T-helper 17 cell (primary cell): ENCODE data around the gene TSPAN18. TPM values are rescaled to one million over a fixed set of nuclear protein-coding genes. Genes with fewer than 3 reads are reported as not detected.

Source experiments
- ATAC-seq: fragments of 150-1000 bp; cut with Tn5 transposase; 2 replicates; pipeline ENCODE4 v1.10.0; 2021; ENCODE audit warnings: mild to moderate bottlenecking, moderate library complexity
- DNase-seq, 3 donors: peaks; one replicate each; pipeline versions ENCODE4 v3.0.0 to v3.0.0-alpha.2; 2020 to 2021
- H3K9me3 ChIP-seq: one replicate; pipeline ENCODE4 v1.7.0; 2013; ENCODE audit warnings: low read length, mild to moderate bottlenecking; ENCODE audit not compliant: control insufficient read depth, poor library complexity, severe bottlenecking
- H3K27ac Mint-ChIP-seq: one replicate; pipeline ENCODE4 v1.8.0; 2022; ENCODE audit warnings: mild to moderate bottlenecking, moderate library complexity, mixed read lengths
- H3K27me3 Mint-ChIP-seq: one replicate; pipeline ENCODE4 v1.8.0; 2022; ENCODE audit warnings: mixed read lengths
- H3K36me3 Mint-ChIP-seq: one replicate; pipeline ENCODE4 v1.8.0; 2022; ENCODE audit warnings: low read depth, mixed read lengths
- H3K4me1 Mint-ChIP-seq: one replicate; pipeline ENCODE4 v1.8.0; 2022; ENCODE audit warnings: mild to moderate bottlenecking, mixed read lengths
- H3K4me3 Mint-ChIP-seq: one replicate; pipeline ENCODE4 v1.8.0; 2022; ENCODE audit warnings: mild to moderate bottlenecking, moderate library complexity, mixed read lengths
- total RNA-seq, 4 donors: library from RNA in 2 of 4; stranded (reverse) in 2 of 4; gene quantifications; one replicate each; pipeline ENCODE4 v1.2.3 and lab custom pipeline; 2022 to 2026

The TSPAN18 gene
- total RNA-seq, 2 donors from 2014 or later = 79.8 to 93.2 TPM

GRCh38 chr11:44954051-44954906 lies 227.5 kb downstream of the TSPAN18 start:
- DNase-seq (no peak), ATAC-seq (no peak)
- Mint-ChIP-seq H3K27me3 (peaks cover 32% of the 10 kb centered on the region), H3K4me3 (peak overlapping the region; percentile 52), H3K4me1 (peaks cover under 1% of the 10 kb centered on the region), H3K27ac (no peak overlapping the region), H3K36me3 (peaks cover 2% of the 10 kb centered on the region)
- no peaks in the 10 kb centered on the region for H3K9me3 ChIP-seq

- DNase-seq (no peak), ATAC-seq (no peak)
- no peaks in the 10 kb centered on the region for H3K9me3 ChIP-seq
- no peaks in the 10 kb centered on the region for H3K4me1 Mint-ChIP-seq
- H3K27ac Mint-ChIP-seq = no peak overlapping the region
- no peak overlapping the region for H3K4me3 Mint-ChIP-seq
- H3K27me3 Mint-ChIP-seq = peaks cover 32% of the 10 kb centered on the region
- H3K36me3 Mint-ChIP-seq = peaks cover 2% of the 10 kb centered on the region
Observed at GRCh38 chr11:44955015-44955738, 228.4 kb downstream of the TSPAN18 start.

- peaks cover 32% of the 10 kb centered on the region for H3K27me3 Mint-ChIP-seq
- no peaks in the 10 kb centered on the region for H3K4me1 Mint-ChIP-seq
- DNase-seq (no peak), ATAC-seq (no peak)
- no peak overlapping the region for H3K4me3 Mint-ChIP-seq
- no peak overlapping the region for H3K27ac Mint-ChIP-seq
- H3K9me3 ChIP-seq = no peaks in the 10 kb centered on the region
- peaks cover 2% of the 10 kb centered on the region for H3K36me3 Mint-ChIP-seq
Observed at GRCh38 chr11:44957040-44957515, 230.3 kb downstream of the TSPAN18 start.

GRCh38 chr11:44957776-44958564 lies 231.2 kb downstream of the TSPAN18 start:
- H3K4me3 Mint-ChIP-seq = no peak overlapping the region

GRCh38 chr11:44959064-44959463 lies 232.3 kb downstream of the TSPAN18 start:
- Mint-ChIP-seq H3K27me3 (peaks cover 30% of the 10 kb centered on the region), H3K36me3 (peaks cover 2% of the 10 kb centered on the region), H3K4me1 (no peaks in the 10 kb centered on the region), H3K27ac (no peak overlapping the region), H3K4me3 (no peak overlapping the region)
- DNase-seq = no peak
- no peak for ATAC-seq
- H3K9me3 ChIP-seq = no peaks in the 10 kb centered on the region

More at GRCh38 chr11:44957776-44958564, 231.2 kb downstream of the TSPAN18 start:
- Mint-ChIP-seq H3K27me3 (peaks cover 32% of the 10 kb centered on the region), H3K27ac (no peak overlapping the region), H3K36me3 (peaks cover 2% of the 10 kb centered on the region), H3K4me1 (no peaks in the 10 kb centered on the region)
- no peaks in the 10 kb centered on the region for H3K9me3 ChIP-seq
- no peak for DNase-seq
- ATAC-seq = no peak

- no peaks in the 10 kb centered on the region for H3K36me3 Mint-ChIP-seq
- ATAC-seq (no peak), DNase-seq (no peak)
- H3K27ac Mint-ChIP-seq = no peak overlapping the region
- peaks cover 20% of the 10 kb centered on the region for H3K27me3 Mint-ChIP-seq
- no peaks in the 10 kb centered on the region for H3K9me3 ChIP-seq
- no peaks in the 10 kb centered on the region for H3K4me1 Mint-ChIP-seq
- H3K4me3 Mint-ChIP-seq = no peak overlapping the region
Observed at GRCh38 chr11:44960200-44960845, 233.6 kb downstream of the TSPAN18 start.

- no peak for DNase-seq
- H3K36me3 Mint-ChIP-seq = peaks cover 2% of the 10 kb centered on the region
- H3K27me3 Mint-ChIP-seq = peaks cover 4% of the 10 kb centered on the region
- no peaks in the 10 kb centered on the region for H3K9me3 ChIP-seq
- no peak for ATAC-seq
- H3K27ac Mint-ChIP-seq = no peak overlapping the region
- H3K4me3 Mint-ChIP-seq = no peak overlapping the region
- no peaks in the 10 kb centered on the region for H3K4me1 Mint-ChIP-seq
Observed at GRCh38 chr11:44962464-44962863, 235.7 kb downstream of the TSPAN18 start.

GRCh38 chr11:44963136-44963535 lies 236.4 kb downstream of the TSPAN18 start:
- Mint-ChIP-seq H3K4me3 (no peak overlapping the region), H3K4me1 (no peaks in the 10 kb centered on the region), H3K27ac (no peak overlapping the region), H3K36me3 (peaks cover 2% of the 10 kb centered on the region), H3K27me3 (peaks cover 1% of the 10 kb centered on the region)
- no peaks in the 10 kb centered on the region for H3K9me3 ChIP-seq
- no peak for DNase-seq
- no peak for ATAC-seq

GRCh38 chr11:44963948-44964347 lies 237.2 kb downstream of the TSPAN18 start:
- peaks cover 2% of the 10 kb centered on the region for H3K36me3 Mint-ChIP-seq
- no peaks in the 10 kb centered on the region for H3K27me3 Mint-ChIP-seq
- DNase-seq (no peak), ATAC-seq (no peak)
- H3K9me3 ChIP-seq = no peaks in the 10 kb centered on the region
- no peaks in the 10 kb centered on the region for H3K4me1 Mint-ChIP-seq
- H3K27ac Mint-ChIP-seq = peak overlapping the region; percentile 77
- H3K4me3 Mint-ChIP-seq = no peak overlapping the region

- Mint-ChIP-seq H3K36me3 (peaks cover 2% of the 10 kb centered on the region), H3K4me3 (no peak overlapping the region), H3K27ac (peak overlapping the region; percentile 77), H3K4me1 (no peaks in the 10 kb centered on the region), H3K27me3 (no peaks in the 10 kb centered on the region)
- H3K9me3 ChIP-seq = no peaks in the 10 kb centered on the region
- ATAC-seq (no peak), DNase-seq (no peak)
Observed at GRCh38 chr11:44964526-44965209, 237.9 kb downstream of the TSPAN18 start.

GRCh38 chr11:44966694-44967093 lies 239.9 kb downstream of the TSPAN18 start:
- Mint-ChIP-seq H3K4me1 (no peaks in the 10 kb centered on the region), H3K4me3 (no peak overlapping the region), H3K36me3 (peaks cover 2% of the 10 kb centered on the region), H3K27ac (no peak overlapping the region), H3K27me3 (no peaks in the 10 kb centered on the region)
- no peak for DNase-seq
- H3K9me3 ChIP-seq = no peaks in the 10 kb centered on the region
- no peak for ATAC-seq

- H3K27me3 Mint-ChIP-seq = no peaks in the 10 kb centered on the region
- H3K36me3 Mint-ChIP-seq = peaks cover 2% of the 10 kb centered on the region
- DNase-seq (no peak), ATAC-seq (no peak)
- H3K4me3 Mint-ChIP-seq = no peak overlapping the region
- no peak overlapping the region for H3K27ac Mint-ChIP-seq
- peaks cover 2% of the 10 kb centered on the region for H3K4me1 Mint-ChIP-seq
- no peaks in the 10 kb centered on the region for H3K9me3 ChIP-seq
Observed at GRCh38 chr11:44967930-44968496, 241.3 kb downstream of the TSPAN18 start.
